IMR-90 (cell line): ENCODE results near the gene EMD. TPM values are rescaled to one million over a fixed set of nuclear protein-coding genes. Genes with fewer than 3 reads are reported as not detected.
"Not testable (repeated sequence)": the region's sequence is repeated elsewhere in the genome, so short reads cannot be mapped to it uniquely, and the experiment has no call there.

Experiments
- ATAC-seq: fragments of 200-7000 bp; cut with Tn5 transposase; 2 replicates; pipeline ENCODE4 v1.9.1; 2020; ENCODE audit warnings: low read depth, mild to moderate bottlenecking, moderate library complexity
- BruUV-seq: library from RNA; stranded (reverse); fragments of 400-500 nt; replicated peaks from 2 replicates; lab custom pipeline; 2021; lab: Mats Ljungman, UMichigan
- CTCF ChIA-PET: fragments of 300-600 bp; formaldehyde crosslinking; extraction: SDS; loops from one replicate; lab custom pipeline; 2021; ENCODE audit warnings: antibody characterized with exemption; lab: Yijun Ruan, JAX
- POLR2A ChIA-PET: fragments of 300-600 bp; sonication (Branson Sonifier 250); formaldehyde crosslinking; loops from one replicate; lab custom pipeline; 2022; ENCODE audit warnings: antibody characterized with exemption; ENCODE audit not compliant: unreplicated experiment; lab: Charles Lee
- DNase-seq: peaks from one replicate; pipeline ENCODE4 v3.0.0; 2013
- H2AFZ ChIP-seq: replicated peaks from 2 replicates; pipeline ENCODE3; 2013; ENCODE audit warnings: low read length, mild to moderate bottlenecking; ENCODE audit not compliant: poor library complexity
- H2AK5ac ChIP-seq: 2 replicates; pipeline ENCODE4 v1.6.1; 2013; ENCODE audit warnings: low read depth, low read length, inconsistent platforms
- H2AK9ac ChIP-seq: replicated peaks from 2 replicates; pipeline ENCODE3; 2013; ENCODE audit warnings: mild to moderate bottlenecking, low read depth, low read length, moderate library complexity; ENCODE audit not compliant: poor library complexity
- H2BK120ac ChIP-seq: 2 replicates; pipeline ENCODE4 v1.6.1; 2013; ENCODE audit warnings: low read depth, low read length, inconsistent platforms
- H2BK15ac ChIP-seq: 3 replicates; pipeline ENCODE4 v1.6.1; 2013; ENCODE audit warnings: low read depth, low read length, inconsistent platforms
- H2BK20ac ChIP-seq: 2 replicates; pipeline ENCODE4 v1.6.1; 2013; ENCODE audit warnings: low read depth, mild to moderate bottlenecking, inconsistent platforms, low read length, moderate library complexity
- H2BK5ac ChIP-seq: 2 replicates; pipeline ENCODE4 v1.6.1; 2013; ENCODE audit warnings: mild to moderate bottlenecking, low read depth, low read length, inconsistent platforms; ENCODE audit not compliant: poor library complexity, severe bottlenecking
- H3K14ac ChIP-seq: replicated peaks from 2 replicates; pipeline ENCODE4 v1.6.1; 2013; ENCODE audit warnings: low read depth, low read length, inconsistent platforms
- H3K18ac ChIP-seq: 2 replicates; pipeline ENCODE4 v1.6.1; 2013; ENCODE audit warnings: low read depth, low read length, control low read depth
- H3K23ac ChIP-seq: 2 replicates; pipeline ENCODE4 v1.6.1; 2013; ENCODE audit warnings: low read depth, low read length, inconsistent platforms
- H3K27ac ChIP-seq: 2 replicates; pipeline ENCODE4 v1.5.1; 2013; ENCODE audit warnings: mild to moderate bottlenecking, control low read depth, low read length; ENCODE audit not compliant: insufficient read depth
- H3K27me3 ChIP-seq: 2 replicates; pipeline ENCODE4 v1.6.1; 2013; ENCODE audit warnings: low read length; ENCODE audit not compliant: control insufficient read depth, insufficient read depth
- H3K36me3 ChIP-seq: 2 replicates; pipeline ENCODE4 v1.6.1; 2013; ENCODE audit warnings: low read length, mixed read lengths; ENCODE audit not compliant: control insufficient read depth, insufficient read depth
- H3K4ac ChIP-seq: 2 replicates; pipeline ENCODE4 v1.6.1; 2013; ENCODE audit warnings: low read depth, low read length, inconsistent platforms
- H3K4me1 ChIP-seq: 2 replicates; pipeline ENCODE4 v1.6.1; 2013; ENCODE audit warnings: low read length, mixed read lengths; ENCODE audit not compliant: control insufficient read depth, insufficient read depth
- H3K4me2 ChIP-seq: 2 replicates; pipeline ENCODE4 v1.6.1; 2013; ENCODE audit warnings: low read depth, mild to moderate bottlenecking, control low read depth, low read length, moderate library complexity
- H3K4me3 ChIP-seq: 2 replicates; pipeline ENCODE4 v1.5.1; 2013; ENCODE audit warnings: low read depth, mild to moderate bottlenecking, control low read depth, low read length, moderate library complexity; ENCODE audit not compliant: insufficient read depth
- H3K56ac ChIP-seq: 2 replicates; pipeline ENCODE4 v1.6.1; 2013; ENCODE audit warnings: low read length, inconsistent platforms; ENCODE audit not compliant: insufficient read depth; ENCODE audit errors: extremely low read depth
- H3K79me1 ChIP-seq, 2 experiments: 2 replicates each; pipeline ENCODE4 v1.6.1; 2013; ENCODE audit warnings: low read length in 2 of 2, inconsistent platforms in 1 of 2, low read depth in 1 of 2
- H3K9ac ChIP-seq: 2 replicates; pipeline ENCODE4 v1.6.1; 2013; ENCODE audit warnings: low read depth, low read length, control low read depth
- H3K9me1 ChIP-seq: 2 replicates; pipeline ENCODE4 v1.6.1; 2013; ENCODE audit warnings: low read length, inconsistent platforms; ENCODE audit not compliant: insufficient read depth
- H3K9me3 ChIP-seq: 2 replicates; pipeline ENCODE4 v1.6.1; 2013; ENCODE audit warnings: low read length; ENCODE audit not compliant: control insufficient read depth, insufficient read depth
- H4K20me1 ChIP-seq: 2 replicates; pipeline ENCODE4 v1.6.1; 2013; ENCODE audit warnings: low read length, inconsistent platforms; ENCODE audit not compliant: insufficient read depth
- H4K5ac ChIP-seq: 2 replicates; pipeline ENCODE4 v1.6.1; 2013; ENCODE audit warnings: mild to moderate bottlenecking, low read depth, low read length, control low read depth
- H4K8ac ChIP-seq, 2 experiments: 2 replicates each; pipeline ENCODE4 v1.6.1; 2013; ENCODE audit warnings: low read depth in 2 of 2, low read length in 2 of 2, control low read depth in 1 of 2, inconsistent platforms in 1 of 2
- H4K91ac ChIP-seq: 2 replicates; pipeline ENCODE4 v1.6.1; 2013; ENCODE audit warnings: low read depth, low read length, inconsistent platforms; ENCODE audit not compliant: insufficient read depth
- WGBS, 2 experiments: methylation state at CpG; one replicate each; pipeline versions ENCODE4 v1.1.5 to v1.1.7; 2013; ENCODE audit warnings: missing lambda C conversion rate in 2 of 2; ENCODE audit not compliant: insufficient read length in 1 of 2; ENCODE audit errors: extremely low coverage in 2 of 2; 5-methylcytosine and 5-hydroxymethylcytosine counted together
- dilution Hi-C: fragments of 300-500 bp; cut with HindIII; formaldehyde crosslinking; loops from one replicate; pipeline ENCODE4 v1.14.3; 2018; ENCODE audit warnings: low sequenced_read_pairs; ENCODE audit not compliant: unreplicated experiment
- in situ Hi-C: fragments of 300-500 bp; cut with MboI; formaldehyde crosslinking; loops from 3 replicates; pipeline ENCODE4 v1.14.3; 2019; ENCODE audit warnings: low sequenced_read_pairs, inconsistent platforms, mixed read lengths
- intact Hi-C: fragments of 100-400 bp; cut with micrococcal nuclease; formaldehyde crosslinking; loops from 2 replicates; pipeline ENCODE4 v1.10.0; 2022
- polyA plus RNA-seq, 3 experiments: library from polyadenylated mRNA; depleted of rRNA; stranded (reverse); fragments of >200 nt; gene quantifications; 2 replicates each; pipeline ENCODE4 v1.2.3, GENCODE V29; 2012; ENCODE audit warnings: low replicate concordance in 1 of 3
- total RNA-seq: library from RNA; depleted of rRNA; stranded (reverse); fragments of >200 nt; gene quantifications from 2 replicates; pipeline ENCODE4 v1.2.3, GENCODE V29; 2012

Gene EMD
- total and polyA plus RNA-seq, 2 of the 4 experiments (the other 2 are of a cell fraction): 9.9 to 80.6 TPM

DNA sequence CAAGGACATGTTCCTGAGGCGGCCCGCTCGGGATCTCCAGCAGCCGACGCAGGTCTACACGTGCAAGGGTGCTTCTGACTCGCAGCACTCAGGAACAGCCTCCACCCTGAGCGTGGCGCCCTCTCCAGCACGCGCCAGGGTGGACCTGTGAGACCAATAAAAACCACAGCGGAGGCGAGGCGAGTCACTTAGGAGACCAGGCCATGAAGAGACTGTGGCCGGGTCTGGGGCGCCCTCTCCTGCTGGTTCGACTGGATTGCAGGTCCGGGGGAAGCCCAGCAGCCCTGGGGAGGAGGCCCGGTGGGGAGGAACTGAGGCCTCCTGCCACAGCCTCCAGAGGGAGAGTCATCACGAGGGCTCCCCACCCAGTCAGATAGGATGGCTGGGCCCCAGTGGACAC lies 9.0 kb downstream of the EMD start:
- H3K4me2 ChIP-seq, H4K8ac ChIP-seq, H3K56ac ChIP-seq, H3K23ac ChIP-seq, ATAC-seq, H3K4ac ChIP-seq, H2BK20ac ChIP-seq, H3K4me3 ChIP-seq, in situ Hi-C loops, H3K9ac ChIP-seq, H2BK120ac ChIP-seq, H2BK5ac ChIP-seq, H3K27ac ChIP-seq, H3K9me1 ChIP-seq, H4K5ac ChIP-seq, BruUV-seq, H3K36me3 ChIP-seq, H3K18ac ChIP-seq, H2BK15ac ChIP-seq, H2AK5ac ChIP-seq, H3K4me1 ChIP-seq, CTCF ChIA-PET, H3K9me3 ChIP-seq, H4K91ac ChIP-seq, dilution Hi-C loops, H2AK9ac ChIP-seq, H3K14ac ChIP-seq, intact Hi-C loops, POLR2A ChIA-PET, H3K27me3 ChIP-seq, H2AFZ ChIP-seq, H3K79me1 ChIP-seq, DNase-seq, H4K20me1 ChIP-seq: not testable (repeated sequence)
- no CpG with 5 or more reads among the region's 20 CpGs for WGBS, 2 experiments

DNA sequence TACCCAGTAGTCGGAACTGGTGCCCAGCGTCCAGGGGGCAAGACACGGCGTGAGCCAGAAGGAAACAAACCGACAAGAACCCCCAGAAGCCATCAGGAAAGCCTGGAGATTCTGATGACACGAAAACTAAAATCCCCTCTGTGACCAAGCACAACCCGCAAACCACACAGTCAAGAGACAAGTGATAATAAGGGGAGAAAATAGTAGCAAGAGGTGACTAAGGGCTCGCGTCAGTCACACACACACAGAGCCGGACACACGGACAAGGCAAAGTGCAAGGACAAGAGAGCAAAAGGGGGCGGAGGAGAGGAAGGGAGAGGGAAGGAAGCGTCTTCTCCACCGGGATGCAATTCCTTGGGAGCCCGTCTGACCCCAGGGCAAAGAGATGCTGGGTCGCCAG lies 9.6 kb downstream of the EMD start:
- in situ Hi-C loops, H3K56ac ChIP-seq, H4K91ac ChIP-seq, H3K4ac ChIP-seq, CTCF ChIA-PET, H3K9me3 ChIP-seq, H3K18ac ChIP-seq, H3K9ac ChIP-seq, intact Hi-C loops, H4K20me1 ChIP-seq, H2AK9ac ChIP-seq, H3K14ac ChIP-seq, H2BK120ac ChIP-seq, H4K8ac ChIP-seq, BruUV-seq, H3K23ac ChIP-seq, H3K27ac ChIP-seq, H3K27me3 ChIP-seq, H2BK15ac ChIP-seq, H4K5ac ChIP-seq, H3K4me1 ChIP-seq, H3K4me3 ChIP-seq, H3K79me1 ChIP-seq, dilution Hi-C loops, POLR2A ChIA-PET, H2AFZ ChIP-seq, H3K36me3 ChIP-seq, H3K4me2 ChIP-seq, H3K9me1 ChIP-seq, ATAC-seq, H2BK5ac ChIP-seq, H2BK20ac ChIP-seq, DNase-seq, H2AK5ac ChIP-seq: not testable (repeated sequence)
- no CpG with 5 or more reads among the region's 16 CpGs for WGBS, 2 experiments
